Neuronal stem cell (in vitro differentiated cells): ENCODE data around the gene GPS1.
A peak's percentile ranks its signal among the peaks of the same experiment; 100 is the strongest.

Source experiments
- DNase-seq: peaks from one replicate; pipeline ENCODE4 v3.0.0-alpha.2; 2013; ENCODE audit warnings: low spot score
- H2AFZ ChIP-seq: one replicate; pipeline ENCODE4 v1.6.1; 2013; ENCODE audit warnings: mild to moderate bottlenecking, low read length, inconsistent platforms
- H2AK5ac ChIP-seq: 2 replicates; pipeline ENCODE4 v1.6.1; 2013; ENCODE audit warnings: low read depth, mild to moderate bottlenecking, inconsistent platforms, low read length, moderate library complexity, mixed read lengths
- H2BK120ac ChIP-seq: 2 replicates; pipeline ENCODE4 v1.6.1; 2013; ENCODE audit warnings: low read depth, mild to moderate bottlenecking, inconsistent platforms, low read length, moderate library complexity, mixed read lengths
- H2BK12ac ChIP-seq: one replicate; pipeline ENCODE4 v1.6.1; 2013; ENCODE audit warnings: low read length, inconsistent platforms
- H2BK15ac ChIP-seq: 2 replicates; pipeline ENCODE4 v1.6.1; 2013; ENCODE audit warnings: mild to moderate bottlenecking, low read length, inconsistent platforms, mixed read lengths
- H2BK5ac ChIP-seq: one replicate; pipeline ENCODE4 v1.6.1; 2013; ENCODE audit warnings: inconsistent platforms, mild to moderate bottlenecking, low read length, moderate library complexity
- H3K14ac ChIP-seq: one replicate; pipeline ENCODE4 v1.6.1; 2013; ENCODE audit warnings: low read length, inconsistent platforms
- H3K18ac ChIP-seq: 2 replicates; pipeline ENCODE4 v1.6.1; 2013; ENCODE audit warnings: low read length, inconsistent platforms
- H3K23ac ChIP-seq: 2 replicates; pipeline ENCODE4 v1.6.1; 2013; ENCODE audit warnings: low read depth, mild to moderate bottlenecking, mixed read lengths, low read length, inconsistent platforms; ENCODE audit not compliant: poor library complexity
- H3K27ac ChIP-seq: replicated peaks from 3 replicates; pipeline ENCODE4 v1.5.1; 2013; ENCODE audit warnings: low read length, inconsistent platforms
- H3K27me3 ChIP-seq, 3 experiments: 2 replicates each; pipeline ENCODE4 v1.6.1; 2013; ENCODE audit warnings: low read length in 3 of 3, mild to moderate bottlenecking in 2 of 3, inconsistent platforms in 1 of 3, low read depth in 1 of 3, mixed read lengths in 1 of 3, moderate library complexity in 1 of 3; ENCODE audit not compliant: control insufficient read depth in 3 of 3, insufficient read depth in 3 of 3
- H3K36me3 ChIP-seq, 2 donors: replicated peaks in 1 of 2; 2 replicates each; pipeline ENCODE4 v1.6.1; 2013; ENCODE audit warnings: low read length in 2 of 2; ENCODE audit not compliant: control insufficient read depth in 2 of 2, insufficient read depth in 2 of 2
- H3K4ac ChIP-seq: 2 replicates; pipeline ENCODE4 v1.6.1; 2013; ENCODE audit warnings: inconsistent platforms, mild to moderate bottlenecking, low read length, moderate library complexity
- H3K4me1 ChIP-seq, 2 donors: 1 replicate in 1 of 2; 2 replicates in 1 of 2; pipeline ENCODE4 v1.6.1; 2013; ENCODE audit warnings: low read length in 2 of 2, low read depth in 1 of 2; ENCODE audit not compliant: control insufficient read depth in 2 of 2, insufficient read depth in 1 of 2
- H3K4me2 ChIP-seq: one replicate; pipeline ENCODE4 v1.6.1; 2013; ENCODE audit warnings: mild to moderate bottlenecking, low read length, inconsistent platforms; ENCODE audit not compliant: insufficient read depth, poor library complexity, severe bottlenecking
- H3K4me3 ChIP-seq, 2 donors: 2 replicates each; pipeline ENCODE4 v1.5.1; 2013; ENCODE audit warnings: low read length in 2 of 2, mild to moderate bottlenecking in 2 of 2, inconsistent platforms in 1 of 2, moderate library complexity in 1 of 2
- H3K79me1 ChIP-seq: one replicate; pipeline ENCODE4 v1.6.1; 2013; ENCODE audit warnings: low read depth, mild to moderate bottlenecking, inconsistent platforms, low read length, moderate library complexity
- H3K9ac ChIP-seq: one replicate; pipeline ENCODE4 v1.6.1; 2013; ENCODE audit warnings: mild to moderate bottlenecking, low read depth, low read length, inconsistent platforms; ENCODE audit not compliant: poor library complexity
- H3K9me3 ChIP-seq, 2 donors: replicated peaks in 1 of 2; 2 replicates each; pipeline versions ENCODE3 to v1.6.1; 2013; ENCODE audit warnings: low read length in 2 of 2, mild to moderate bottlenecking in 2 of 2, inconsistent platforms in 1 of 2, low read depth in 1 of 2, mixed read lengths in 1 of 2, moderate library complexity in 1 of 2; ENCODE audit not compliant: control insufficient read depth in 2 of 2, insufficient read depth in 1 of 2
- H4K8ac ChIP-seq: one replicate; pipeline ENCODE4 v1.6.1; 2013; ENCODE audit warnings: low read depth, mild to moderate bottlenecking, inconsistent platforms, low read length, moderate library complexity
- H4K91ac ChIP-seq: one replicate; pipeline ENCODE4 v1.6.1; 2013; ENCODE audit warnings: low read length, low read depth, mild to moderate bottlenecking, inconsistent platforms; ENCODE audit not compliant: poor library complexity
- WGBS, 2 donors: extraction: QIAGEN DNeasy Blood & Tissue Kit; methylation state at CpG; one replicate each; pipeline ENCODE4 v1.1.7; 2013; ENCODE audit warnings: missing lambda C conversion rate in 2 of 2, mixed read lengths in 1 of 2; ENCODE audit not compliant: insufficient read length in 2 of 2, insufficient replicate concordance in 1 of 2; ENCODE audit errors: extremely low coverage in 2 of 2; 5-methylcytosine and 5-hydroxymethylcytosine counted together

GPS1 gene

DNA sequence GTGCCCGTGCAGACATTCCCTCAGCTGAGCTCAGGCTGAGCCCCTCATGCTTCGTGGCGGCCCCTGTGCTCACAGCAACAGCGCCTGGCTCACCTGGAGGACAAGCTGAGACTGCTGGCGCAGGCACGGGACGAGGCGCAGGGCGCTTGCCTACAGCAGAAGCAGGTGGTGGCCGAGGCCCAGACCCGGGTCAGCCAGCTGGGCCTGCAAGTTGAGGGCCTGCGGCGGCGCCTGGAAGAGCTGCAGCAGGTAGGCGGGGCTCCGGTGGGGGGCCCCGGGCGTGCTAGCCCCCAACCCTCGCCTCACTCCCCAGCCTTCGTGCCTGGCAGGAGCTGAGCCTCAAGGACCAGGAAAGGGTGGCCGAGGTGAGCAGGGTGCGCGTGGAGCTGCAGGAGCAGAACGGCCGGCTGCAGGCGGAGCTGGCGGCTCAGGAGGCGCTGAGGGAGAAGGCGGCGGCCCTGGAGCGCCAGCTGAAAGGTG lies 21.7 kb upstream of the GPS1 start:
- peak overlapping the region in 1 of 2 donors; percentile 43 for H3K4me3 ChIP-seq
- H2BK5ac ChIP-seq: peak overlapping the region; percentile 90
- peak overlapping the region; percentile 93 for H3K23ac ChIP-seq
- peaks cover 27 to 29% of the 10 kb centered on the region in 2 donors for H3K36me3 ChIP-seq
- peaks cover 7% of the 10 kb centered on the region for H3K79me1 ChIP-seq
- peak overlapping the region; percentile 73 for H2BK12ac ChIP-seq
- H3K9ac ChIP-seq: peak overlapping the region; percentile 72
- H3K14ac ChIP-seq: peak overlapping the region; percentile 56
- no peak overlapping the region for H2AFZ ChIP-seq
- no peak overlapping the region for H3K4me2 ChIP-seq
- peak overlapping the region; percentile 94 for H3K18ac ChIP-seq
- H3K4ac ChIP-seq: no peak overlapping the region
- no peaks in the 10 kb centered on the region for H3K27me3 ChIP-seq
- no peak overlapping the region for H3K27ac ChIP-seq
- no peak for DNase-seq
- H2AK5ac ChIP-seq: peak overlapping the region; percentile 86
- H2BK15ac ChIP-seq: peak overlapping the region; percentile 58
- H3K4me1 ChIP-seq: peaks cover 5 to 12% of the 10 kb centered on the region in 2 donors
- H2BK120ac ChIP-seq: peak overlapping the region; percentile 72
- H3K9me3 ChIP-seq: peaks cover 0 to 2% of the 10 kb centered on the region in 2 donors
- H4K91ac ChIP-seq: no peak overlapping the region
- no CpG with 5 or more reads among the region's 31 CpGs for WGBS, 2 donors
- H4K8ac ChIP-seq: peak overlapping the region; percentile 65

DNA sequence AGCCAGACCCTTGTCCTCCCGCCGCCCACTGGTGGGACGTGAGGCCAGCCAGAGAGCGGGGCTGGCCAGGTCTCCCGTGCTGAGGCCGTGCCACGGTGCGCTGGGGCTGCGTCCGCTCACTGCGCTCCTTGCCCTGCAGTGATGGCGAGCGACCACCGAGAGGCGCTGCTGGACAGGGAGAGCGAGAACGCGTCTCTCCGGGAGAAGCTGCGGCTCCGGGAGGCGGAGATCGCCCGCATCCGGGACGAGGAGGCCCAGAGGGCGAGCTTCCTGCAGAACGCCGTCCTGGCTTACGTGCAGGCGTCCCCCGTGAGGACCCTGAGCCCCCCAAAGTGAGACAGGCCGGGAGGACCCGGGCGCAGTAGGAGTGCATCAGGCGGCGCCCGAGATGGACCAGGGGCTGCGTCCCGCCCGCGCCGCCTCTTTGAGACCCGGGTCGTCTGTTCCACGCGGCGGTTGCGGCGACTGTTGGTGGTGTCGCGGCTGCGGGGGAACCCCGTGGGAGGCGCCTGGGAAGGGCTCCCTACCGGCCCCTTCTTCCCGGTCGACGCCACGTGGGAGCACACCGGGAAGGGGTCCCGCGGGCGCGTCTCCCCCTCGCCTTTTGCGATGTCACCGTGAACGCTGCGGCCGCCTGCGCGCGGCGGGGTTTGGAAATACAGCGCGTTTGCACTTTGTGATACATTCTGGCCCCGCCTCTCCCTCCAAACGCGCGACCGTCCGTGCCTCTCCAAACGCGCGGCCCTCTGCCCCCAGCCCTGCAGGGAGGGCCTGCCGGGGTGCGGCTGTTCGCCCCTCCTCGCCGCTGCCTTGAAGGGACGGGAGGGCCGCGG lies 21.0 kb upstream of the GPS1 start:
- peak overlapping the region; percentile 93 for H3K23ac ChIP-seq
- peaks cover 9% of the 10 kb centered on the region for H3K79me1 ChIP-seq
- peak overlapping the region; percentile 90 for H2BK5ac ChIP-seq
- peak overlapping the region; percentile 67 for H2BK15ac ChIP-seq
- H2BK12ac ChIP-seq: no peak overlapping the region
- H3K27me3 ChIP-seq: no peaks in the 10 kb centered on the region
- no peak overlapping the region for H3K4ac ChIP-seq
- peak overlapping the region; percentile 91 for H2AFZ ChIP-seq
- peaks cover 29 to 30% of the 10 kb centered on the region in 2 donors for H3K36me3 ChIP-seq
- peak overlapping the region; percentile 54 for H3K27ac ChIP-seq
- peak overlapping the region; percentile 72 for H2BK120ac ChIP-seq
- H3K9me3 ChIP-seq: peaks cover 0 to 2% of the 10 kb centered on the region in 2 donors
- H3K18ac ChIP-seq: peak overlapping the region; percentile 94
- no CpG with 5 or more reads among the region's 94 CpGs for WGBS, 2 donors
- peak overlapping the region; percentile 72 for H3K9ac ChIP-seq
- H4K91ac ChIP-seq: no peak overlapping the region
- H3K14ac ChIP-seq: peak overlapping the region; percentile 56
- H2AK5ac ChIP-seq: peak overlapping the region; percentile 83
- peak overlapping the region; percentile 43 to 84 for H3K4me3 ChIP-seq
- peak overlapping the region; percentile 65 for H4K8ac ChIP-seq
- peak; percentile 76 for DNase-seq
- peaks cover 5 to 12% of the 10 kb centered on the region in 2 donors for H3K4me1 ChIP-seq
- H3K4me2 ChIP-seq: peak overlapping the region; percentile 98

DNA sequence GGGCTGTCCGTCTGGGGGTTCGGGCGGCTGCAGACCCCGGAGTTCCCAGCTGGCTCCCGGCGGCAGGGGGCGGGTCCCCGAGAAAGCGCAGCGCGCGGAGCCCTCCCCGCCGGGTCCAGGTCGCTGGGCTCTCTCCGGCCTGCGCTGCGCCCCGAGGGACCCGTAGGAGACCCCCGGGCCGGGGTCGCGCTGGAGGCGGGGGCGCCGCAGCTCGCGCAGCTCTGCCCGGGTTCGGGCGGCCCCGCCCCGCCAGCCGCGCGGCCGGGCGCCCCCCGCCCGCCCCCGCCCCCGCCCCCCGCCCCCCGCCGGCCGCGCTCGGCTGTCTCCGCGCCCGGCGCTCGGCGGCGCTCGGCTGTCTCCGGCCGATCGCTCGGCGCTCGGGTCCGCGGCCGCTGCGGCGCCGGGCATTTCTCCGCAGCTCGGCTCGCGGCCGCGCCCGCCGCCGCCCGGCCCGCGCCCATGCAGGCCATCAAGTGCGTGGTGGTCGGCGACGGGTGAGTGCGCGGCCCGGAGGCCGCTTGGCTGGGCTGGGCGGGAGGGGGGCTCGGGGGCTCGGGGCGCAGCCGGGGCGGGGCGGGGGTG lies 20.3 kb upstream of the GPS1 start, which contains the start of gene RAC3:
Gene RAC3 (plus strand): TSS at position 376 of the 582 bp plus-strand sequence. CDS start 84 bp downstream, at position 460.
- H3K9ac ChIP-seq: peak within 1 kb of the TSS; percentile 82
- no peak within 1 kb of the TSS for H4K8ac ChIP-seq
- no peak within 1 kb of the TSS for H3K4ac ChIP-seq
- H2AK5ac ChIP-seq: peak within 1 kb of the TSS; percentile 83
- peak within 1 kb of the TSS; percentile 46 to 84 for H3K4me3 ChIP-seq
- H3K79me1 ChIP-seq: peaks cover 5% of the 10 kb centered on the region
- peak within 1 kb of the TSS; percentile 100 for H3K4me2 ChIP-seq
- peak within 1 kb of the TSS; percentile 93 for H3K23ac ChIP-seq
- H3K4me1 ChIP-seq: peaks cover 8 to 14% of the 10 kb centered on the region in 2 donors
- peak; percentile 72 for DNase-seq
- no CpG with 5 or more reads among the region's 96 CpGs for WGBS, 2 donors
- H3K36me3 ChIP-seq: peaks cover 30 to 36% of the 10 kb centered on the region in 2 donors
- peak within 1 kb of the TSS; percentile 3 for H2BK5ac ChIP-seq
- H2BK15ac ChIP-seq: peak within 1 kb of the TSS; percentile 67
- H2BK12ac ChIP-seq: no peak within 1 kb of the TSS
- peak within 1 kb of the TSS; percentile 2 for H3K14ac ChIP-seq
- H4K91ac ChIP-seq: no peak within 1 kb of the TSS
- H3K27me3 ChIP-seq: no peaks in the 10 kb centered on the region
- peak within 1 kb of the TSS; percentile 54 for H3K27ac ChIP-seq
- H3K9me3 ChIP-seq: no peaks in the 10 kb centered on the region
- peak within 1 kb of the TSS; percentile 81 for H2BK120ac ChIP-seq
- H2AFZ ChIP-seq: peak within 1 kb of the TSS; percentile 91
- peak within 1 kb of the TSS; percentile 94 for H3K18ac ChIP-seq
